Endothelial cell of umbilical vein (primary cell): ENCODE measurements around the gene MATCAP1. TPM values are rescaled to one million over a fixed set of nuclear protein-coding genes. Genes with fewer than 3 reads are reported as not detected.

Experiments
- BruUV-seq: library from RNA; stranded (reverse); fragments of 400-500 nt; replicated peaks from 2 replicates; lab custom pipeline; 2021; lab: Mats Ljungman, UMichigan
- CTCF ChIA-PET: fragments of 300-600, 350-600 bp; sonication (Branson Sonifier 250); formaldehyde crosslinking; loops from one replicate; lab custom pipeline; 2021; ENCODE audit warnings: antibody characterized with exemption, inconsistent platforms; lab: Charles Lee
- POLR2A ChIA-PET: fragments of 300-600, 350-600 bp; sonication (Branson Sonifier 250); formaldehyde crosslinking; loops from one replicate; lab custom pipeline; 2021; ENCODE audit warnings: antibody characterized with exemption, inconsistent platforms; lab: Charles Lee
- DNase-seq: peaks from one replicate; pipeline ENCODE4 v3.0.0-alpha.2; 2011; ENCODE audit warnings: low read depth, low spot score
- FAIRE-seq: peaks from 2 replicates; lab custom pipeline; 2011; peaks lifted over from hg19 to GRCh38; lab: Jason Lieb, UNC
- H2AFZ ChIP-seq: 2 replicates; pipeline ENCODE4 v1.6.0; 2012; ENCODE audit warnings: low read depth, low read length, control low read depth, inconsistent platforms
- H3K27ac ChIP-seq: 2 replicates; pipeline ENCODE4 v1.5.1; 2011; ENCODE audit warnings: low read depth, mild to moderate bottlenecking, control low read depth, low read length, moderate library complexity; ENCODE audit not compliant: insufficient read depth
- H3K27me3 ChIP-seq, 2 experiments: 2 replicates each; pipeline versions ENCODE4 v1.6.0 to v1.6.1; 2011; ENCODE audit warnings: low read length in 2 of 2, mixed read lengths in 1 of 2; ENCODE audit not compliant: control insufficient read depth in 2 of 2, insufficient read depth in 2 of 2
- H3K36me3 ChIP-seq, 2 experiments: 2 replicates in 1 of 2; 3 replicates in 1 of 2; pipeline ENCODE4 v1.5.1; 2011; ENCODE audit warnings: low read length in 2 of 2, mild to moderate bottlenecking in 1 of 2, moderate library complexity in 1 of 2; ENCODE audit not compliant: control insufficient read depth in 2 of 2, insufficient read depth in 2 of 2; ENCODE audit errors: extremely low read depth in 1 of 2
- H3K4me1 ChIP-seq: 3 replicates; pipeline ENCODE4 v1.5.1; 2011; ENCODE audit warnings: mild to moderate bottlenecking, low read length; ENCODE audit not compliant: control insufficient read depth, insufficient read depth; ENCODE audit errors: extremely low read depth
- H3K4me2 ChIP-seq: 2 replicates; pipeline ENCODE4 v1.6.1; 2011; ENCODE audit warnings: low read length, control low read depth, mixed read lengths; ENCODE audit not compliant: insufficient read depth
- H3K4me3 ChIP-seq, 3 experiments: fragments of 200-600 bp in 1 of 3; sonication (generic), shearing (Covaris generic) in 1 of 3; replicated peaks in 1 of 3; 2 replicates each; pipeline ENCODE4 v1.5.1; 2011 to 2016; ENCODE audit warnings: control low read depth in 3 of 3, low read length in 3 of 3, mild to moderate bottlenecking in 2 of 3, inconsistent platforms in 1 of 3, low read depth in 1 of 3, moderate library complexity in 1 of 3; ENCODE audit not compliant: insufficient read depth in 1 of 3
- H3K79me2 ChIP-seq: 2 replicates; pipeline ENCODE4 v1.6.0; 2012; ENCODE audit warnings: low read length, inconsistent platforms; ENCODE audit not compliant: control insufficient read depth, insufficient read depth
- H3K9ac ChIP-seq: replicated peaks from 2 replicates; pipeline ENCODE3; 2011; ENCODE audit warnings: low read length, control low read depth; ENCODE audit not compliant: insufficient read depth; ENCODE audit errors: extremely low read depth
- H3K9me1 ChIP-seq: replicated peaks from 3 replicates; pipeline ENCODE4 v1.6.0; 2011; ENCODE audit warnings: mild to moderate bottlenecking, low read length; ENCODE audit not compliant: control insufficient read depth, insufficient read depth; ENCODE audit errors: extremely low read depth
- H3K9me3 ChIP-seq: replicated peaks from 2 replicates; pipeline ENCODE4 v1.5.1; 2012; ENCODE audit warnings: low read length, inconsistent platforms; ENCODE audit not compliant: control insufficient read depth, insufficient read depth
- H4K20me1 ChIP-seq: replicated peaks from 2 replicates; pipeline ENCODE3; 2011; ENCODE audit warnings: mild to moderate bottlenecking, low read length; ENCODE audit not compliant: control insufficient read depth, insufficient read depth; ENCODE audit errors: extremely low read depth
- CTCF ChIP-seq, 2 donors: IDR thresholded peaks; 1 replicate in 1 of 2; 2 replicates in 1 of 2; pipeline ENCODE4 v1.5.1; 2011; ENCODE audit warnings: low read length in 2 of 2, mild to moderate bottlenecking in 2 of 2, moderate library complexity in 2 of 2, control low read depth in 1 of 2, inconsistent platforms in 1 of 2, low read depth in 1 of 2; ENCODE audit not compliant: insufficient read depth in 1 of 2; ENCODE audit errors: extremely low read depth in 1 of 2
- EZH2 ChIP-seq: IDR thresholded peaks from 2 replicates; pipeline ENCODE4 v1.6.1; 2012; ENCODE audit warnings: borderline replicate concordance, low read depth, mild to moderate bottlenecking, moderate library complexity, low read length, inconsistent platforms; ENCODE audit not compliant: severe bottlenecking
- dilution Hi-C: fragments of 300-500 bp; cut with MboI; formaldehyde crosslinking; loops from one replicate; pipeline ENCODE4 v1.15.0; 2019; ENCODE audit warnings: low sequenced_read_pairs; ENCODE audit not compliant: extremely low pct_ligation_motif_present
- intact Hi-C: fragments of 100-400 bp; cut with micrococcal nuclease; formaldehyde crosslinking; loops from one replicate; pipeline ENCODE4 v1.10.0; 2022
- polyA plus RNA-seq, 4 experiments: library from polyadenylated mRNA; depleted of rRNA in 3 of 4; stranded (reverse) in 3 of 4; unstranded in 1 of 4; fragments of >200 nt; gene quantifications; 2 replicates each; pipeline versions ENCODE4 v1.2.1 to v1.2.3, GENCODE V29; 2011 to 2012; ENCODE audit warnings: missing spikeins in 1 of 4
- total RNA-seq: library from RNA; stranded (reverse); gene quantifications from 2 replicates; pipeline ENCODE4 v1.2.3, GENCODE V29; 2021

Gene MATCAP1
- total and polyA plus RNA-seq, 2 donors (not counting 3 experiments of a cell fraction or from before 2014, with no cell fraction given), result 44.5 to 53.3 TPM

- Histone ChIP-seq H4K20me1 (no peaks in the 10 kb centered on the region), H2AFZ (peak within 1 kb of the TSS; percentile 87), H3K36me3 (peaks cover 0 to 15% of the 10 kb centered on the region in 2 experiments), H3K79me2 (no peaks in the 10 kb centered on the region), H3K9me1 (no peaks in the 10 kb centered on the region), H3K9ac (peak within 1 kb of the TSS; percentile 39), H3K27ac (no peak within 1 kb of the TSS), H3K4me2 (peak within 1 kb of the TSS; percentile 57), H3K4me1 (peaks cover 3% of the 10 kb centered on the region), H3K9me3 (no peaks in the 10 kb centered on the region), H3K4me3 (peak within 1 kb of the TSS; percentile 25 to 56 (median 30)), H3K27me3 (peaks cover 0 to 7% of the 10 kb centered on the region in 2 experiments)
- intact Hi-C loops (no loop called here), dilution Hi-C loops (no loop called here)
- no peak for TF ChIP-seq CTCF (IDR thresholded peaks at IDR 0.05; ENCODE audit: extremely low read depth in 1 of 2, insufficient read depth in 1 of 2, low read depth in 1 of 2, low read length in 2 of 2)
- TF ChIP-seq EZH2, result peak; percentile 10
- ChIA-PET POLR2A (no interaction called here), CTCF (interaction anchor here (1.0 to 8.2 kb wide), 7 partner anchors 21 to 197 kb away, joined by 3 to 302 read pairs (median 4); no protein-coding TSS in a partner anchor)
- no peak for FAIRE-seq
- DNase-seq, result peak; percentile 58
- BruUV-seq, result no TSS peak
Measured at GRCh38 chr16:67150833-67151396, 32.8 kb downstream of the MATCAP1 start, which contains the start of gene B3GNT9. TSS of gene B3GNT9 (minus strand) at chr16:67150998. CDS start at chr16:67150485, 513 bp downstream.
